ENCODE results near the gene RAB24.
"Not testable (repeated sequence)": the region's sequence is repeated elsewhere in the genome, so short reads cannot be mapped to it uniquely, and the experiment has no call there.

RAB24 gene

DNA sequence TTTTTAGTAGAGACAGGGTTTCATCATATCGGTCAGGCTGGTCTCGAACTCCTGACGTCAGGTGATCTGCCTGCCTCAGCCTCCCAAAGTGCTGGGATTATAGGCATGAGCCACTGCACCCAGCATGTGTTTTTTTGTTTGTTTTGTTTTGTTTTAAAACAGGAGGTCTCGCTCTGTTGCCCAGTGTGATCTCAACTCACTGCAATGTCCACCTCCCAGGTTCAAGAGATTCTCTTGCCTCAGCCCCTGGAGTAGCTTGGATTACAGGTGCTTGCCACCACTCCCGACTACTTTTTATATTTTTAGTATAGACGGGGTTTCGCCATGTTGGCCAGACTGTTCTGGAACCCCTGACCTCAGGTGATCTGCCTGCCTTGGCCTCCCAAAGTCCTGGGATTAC, 44.8 kb downstream of the RAB24 start:
- not testable (repeated sequence) for DNase-seq (ENCODE audit: low read depth); H3K4me3 ChIP-seq (ENCODE audit: low read depth, low read length)

DNA sequence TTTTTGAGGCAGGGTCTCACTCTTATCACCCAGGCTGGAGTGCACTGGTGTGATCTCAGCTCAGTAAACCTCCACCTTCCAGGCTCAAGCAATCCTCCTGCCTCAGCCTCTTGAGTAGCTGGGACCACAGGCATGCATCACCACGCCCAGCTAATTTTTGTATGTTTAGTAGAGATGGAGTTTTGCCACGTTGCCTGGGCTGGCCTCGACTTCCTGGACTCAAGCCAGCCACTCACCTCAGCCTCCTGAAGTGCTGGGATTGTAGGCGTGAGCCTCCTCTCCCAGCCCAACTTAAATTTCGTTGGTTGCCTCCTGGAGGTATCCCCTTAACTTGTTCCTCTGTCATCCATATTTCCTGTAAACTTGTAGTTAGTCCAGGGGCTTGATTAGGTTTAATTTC, 47.2 kb downstream of the RAB24 start:
- no peak overlapping the region for H3K4me3 ChIP-seq (ENCODE audit: low read depth, low read length)
- no peak for DNase-seq (ENCODE audit: low read depth)

DNA sequence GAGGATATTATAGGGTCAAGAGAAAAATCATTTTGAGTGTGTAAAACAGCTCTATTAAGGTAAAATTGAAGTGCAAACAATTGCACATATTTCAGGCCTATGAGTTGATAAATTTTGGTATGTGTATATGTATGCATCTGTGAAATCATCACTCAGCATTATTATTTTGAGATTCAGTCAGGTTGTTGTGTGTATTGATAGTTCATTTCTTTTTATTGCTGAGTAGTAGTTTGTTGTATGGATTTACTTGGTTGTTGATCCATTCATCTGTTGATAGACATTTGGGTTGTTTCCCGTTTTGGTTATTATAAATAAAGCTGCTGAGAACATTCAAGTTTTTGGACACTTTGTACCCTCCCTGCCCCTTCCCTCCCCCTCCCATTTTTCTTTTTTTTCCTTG, 50.3 kb downstream of the RAB24 start:
- H3K4me3 ChIP-seq (ENCODE audit: low read depth, low read length), result no peak overlapping the region
- no peak for DNase-seq (ENCODE audit: low read depth)

Measured in skeletal muscle cell (primary cell).